Endothelial cell of umbilical vein (primary cell): ENCODE measurements around the gene LARGE1.

ENCODE experiments used
- CTCF ChIP-seq, 2 donors: IDR thresholded peaks; 1 replicate in 1 of 2; 2 replicates in 1 of 2; pipeline ENCODE4 v1.5.1; 2011; ENCODE audit warnings: low read length in 2 of 2, mild to moderate bottlenecking in 2 of 2, moderate library complexity in 2 of 2, control low read depth in 1 of 2, inconsistent platforms in 1 of 2, low read depth in 1 of 2; ENCODE audit not compliant: insufficient read depth in 1 of 2; ENCODE audit errors: extremely low read depth in 1 of 2
- EZH2 ChIP-seq: IDR thresholded peaks from 2 replicates; pipeline ENCODE4 v1.6.1; 2012; ENCODE audit warnings: borderline replicate concordance, low read depth, mild to moderate bottlenecking, moderate library complexity, low read length, inconsistent platforms; ENCODE audit not compliant: severe bottlenecking
- MYC ChIP-seq: IDR thresholded peaks from one replicate; pipeline ENCODE4 v1.6.1; 2011; ENCODE audit warnings: mild to moderate bottlenecking, low read depth, low read length
- POLR2A ChIP-seq: IDR thresholded peaks from 2 replicates; pipeline ENCODE4 v1.6.1; 2012; ENCODE audit warnings: low read depth, mild to moderate bottlenecking, control low read depth, low read length
- POLR2AphosphoS5 ChIP-seq: IDR thresholded peaks from 2 replicates; pipeline ENCODE4 v1.6.1; 2012; ENCODE audit warnings: low read depth, mild to moderate bottlenecking, control low read depth, low read length, moderate library complexity; ENCODE audit not compliant: insufficient read depth
- TF ChIP-seq, protein P1 (sequence below): IDR thresholded peaks from 2 replicates; pipeline ENCODE4 v1.6.1; 2011; ENCODE audit not compliant: insufficient read depth, insufficient read length

- TF ChIP-seq EZH2 (no peak), CTCF (IDR thresholded peaks at IDR 0.05; ENCODE audit: extremely low read depth in 1 of 2, insufficient read depth in 1 of 2, low read depth in 1 of 2, low read length in 2 of 2) (no peak), POLR2A (no peak), POLR2AphosphoS5 (no peak), MYC (no peak)
- TF ChIP-seq, protein P1, sequence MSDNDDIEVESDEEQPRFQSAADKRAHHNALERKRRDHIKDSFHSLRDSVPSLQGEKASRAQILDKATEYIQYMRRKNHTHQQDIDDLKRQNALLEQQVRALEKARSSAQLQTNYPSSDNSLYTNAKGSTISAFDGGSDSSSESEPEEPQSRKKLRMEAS, result no peak
Measured at GRCh38 chr22:33539902-33540751, 380.1 kb downstream of the LARGE1 start.
